ENCODE results near the gene CYCS. TPM values are rescaled to one million over a fixed set of nuclear protein-coding genes. Genes with fewer than 3 reads are reported as not detected.
"Not testable (repeated sequence)": the region's sequence is repeated elsewhere in the genome, so short reads cannot be mapped to it uniquely, and the experiment has no call there.

The CYCS gene
- total RNA-seq, 1 experiment from 2014 or later: 176 TPM

DNA sequence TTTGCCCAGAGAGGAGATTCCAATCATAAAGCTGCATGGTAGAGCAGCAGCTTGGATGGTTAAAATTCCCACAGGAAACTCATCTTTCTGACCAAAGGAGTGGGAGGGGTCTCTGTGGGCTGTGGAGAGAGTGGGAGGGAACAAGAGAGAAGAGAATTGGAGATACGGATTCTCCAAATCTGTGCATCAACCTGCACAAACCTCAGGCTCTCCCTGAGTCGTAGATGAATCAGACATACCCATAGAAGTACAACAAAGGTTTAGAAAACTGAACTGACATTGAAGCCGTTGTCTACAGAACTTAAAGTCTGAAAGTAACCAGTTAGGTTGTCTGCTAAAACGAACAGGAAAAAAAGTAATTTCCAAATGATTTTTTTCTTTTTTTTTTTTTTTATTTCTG is 41.9 kb downstream of the CYCS start:
- in situ Hi-C loops (cut with HindIII; ENCODE audit: low sequenced_read_pairs): no loop called here

GRCh38 chr7:25082041-25082440 is 43.0 kb downstream of the CYCS start:
- in situ Hi-C loops (cut with HindIII; ENCODE audit: low sequenced_read_pairs); DNase-seq (ENCODE audit: low spot score): not testable (repeated sequence)

More for the DNA sequence above, 41.9 kb downstream of the CYCS start:
- no peak for DNase-seq (ENCODE audit: low spot score)

DNA sequence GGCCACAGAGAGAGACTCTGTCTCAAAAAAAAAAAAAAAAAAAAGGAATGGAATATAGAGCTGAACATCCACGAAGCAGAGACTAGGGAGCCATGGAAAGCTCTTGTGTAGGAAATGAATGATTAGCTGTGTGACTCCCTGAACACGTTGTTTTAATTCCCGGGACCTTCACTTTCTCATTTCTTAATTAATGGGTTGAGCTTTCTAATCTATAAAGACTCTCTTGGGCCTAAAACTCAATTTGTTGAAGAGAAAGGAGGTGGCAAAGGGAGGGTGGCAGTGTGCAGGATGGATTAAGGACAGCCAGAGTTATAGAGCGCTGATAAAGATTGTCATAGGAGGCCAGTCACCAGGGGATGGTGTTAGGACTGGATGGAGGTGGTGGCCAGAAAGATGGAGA is 48.0 kb downstream of the CYCS start:
- DNase-seq (ENCODE audit: low spot score): no peak
- in situ Hi-C loops (cut with HindIII; ENCODE audit: low sequenced_read_pairs): no loop called here

DNA sequence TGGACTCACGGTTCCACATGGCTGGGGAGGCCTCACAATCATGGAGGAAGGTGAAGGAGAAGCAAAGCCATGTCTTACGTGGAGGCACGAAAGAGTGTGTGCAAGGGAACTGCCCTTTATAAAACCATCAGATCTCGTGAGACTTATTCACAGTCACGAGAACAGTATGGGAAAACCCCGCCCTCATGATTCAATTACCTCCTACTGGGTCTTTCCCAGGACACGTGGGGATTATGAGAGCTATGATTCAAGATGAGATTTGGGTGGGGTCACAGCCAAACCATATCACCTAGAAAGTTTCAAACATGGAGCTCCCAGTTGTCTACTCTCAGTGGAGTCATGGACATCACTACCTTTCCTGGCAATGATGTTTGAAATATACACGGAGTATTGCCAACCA is 49.6 kb downstream of the CYCS start:
- in situ Hi-C loops (cut with HindIII; ENCODE audit: low sequenced_read_pairs): no loop called here
- DNase-seq (ENCODE audit: low spot score): no peak

GRCh38 chr7:25073451-25073850 is 51.6 kb downstream of the CYCS start:
- in situ Hi-C loops (cut with HindIII; ENCODE audit: low sequenced_read_pairs): no loop called here
- no peak for DNase-seq (ENCODE audit: low spot score)

Other genes with a start within 250 kb of the CYCS start
- 3.6 and 7.1 TPM in 2 replicates for gene OSBPL3, start 145.1 kb downstream of the CYCS start, total RNA-seq (2014; rRNA removed; shearing (Covaris generic))
- not detected in 2 replicates for gene NPVF, start 103.2 kb upstream of the CYCS start, total RNA-seq (2014; rRNA removed; shearing (Covaris generic))